HFFc6 (cell line): ENCODE results near the gene NOTUM. TPM values are rescaled to one million over a fixed set of nuclear protein-coding genes. Genes with fewer than 3 reads are reported as not detected.

ENCODE experiments used
- DNase-seq: peaks from one replicate; pipeline ENCODE4 v3.0.0-alpha.2; 2018
- H3K27ac Mint-ChIP-seq: 2 replicates; pipeline ENCODE4 v1.8.0; 2020; ENCODE audit warnings: mild to moderate bottlenecking, mixed read lengths
- H3K27me3 Mint-ChIP-seq: 2 replicates; pipeline ENCODE4 v1.8.0; 2021; ENCODE audit warnings: mild to moderate bottlenecking, moderate library complexity, mixed read lengths; ENCODE audit not compliant: insufficient read depth
- H3K36me3 Mint-ChIP-seq: 2 replicates; pipeline ENCODE4 v1.8.0; 2021; ENCODE audit warnings: low read depth, mixed read lengths
- H3K4me1 Mint-ChIP-seq: 2 replicates; pipeline ENCODE4 v1.8.0; 2020; ENCODE audit warnings: low read depth, mixed read lengths
- H3K4me3 Mint-ChIP-seq: 2 replicates; pipeline ENCODE4 v1.8.0; 2020; ENCODE audit warnings: mild to moderate bottlenecking, moderate library complexity, mixed read lengths
- H3K9me3 Mint-ChIP-seq: 2 replicates; pipeline ENCODE4 v1.8.0; 2020; ENCODE audit warnings: mild to moderate bottlenecking, mixed read lengths
- total RNA-seq, 6 experiments: library from RNA; stranded (reverse); fragmentation: NEBNext Ultra II Directional; extraction: Animal tissue kit (Norgen Biotek cat#: 25700); gene quantifications; 2 replicates in 1 of 6; 3 replicates in 5 of 6; pipeline ENCODE4 v1.2.3, GENCODE V29; 2021
- TF ChIP-seq, protein P1 (sequence below): fragments of 200-600 bp; sonication (generic); IDR thresholded peaks from 2 replicates; pipeline ENCODE4 v1.5.0; 2021; ENCODE audit warnings: antibody characterized with exemption, mild to moderate bottlenecking

NOTUM gene
- total RNA-seq, 6 experiments from 2014 or later, result 0.10 to 0.14 TPM; not detected in 4

- H3K36me3 Mint-ChIP-seq, result no peaks in the 10 kb centered on the region
- no peaks in the 10 kb centered on the region for H3K9me3 Mint-ChIP-seq
- TF ChIP-seq, protein P1, sequence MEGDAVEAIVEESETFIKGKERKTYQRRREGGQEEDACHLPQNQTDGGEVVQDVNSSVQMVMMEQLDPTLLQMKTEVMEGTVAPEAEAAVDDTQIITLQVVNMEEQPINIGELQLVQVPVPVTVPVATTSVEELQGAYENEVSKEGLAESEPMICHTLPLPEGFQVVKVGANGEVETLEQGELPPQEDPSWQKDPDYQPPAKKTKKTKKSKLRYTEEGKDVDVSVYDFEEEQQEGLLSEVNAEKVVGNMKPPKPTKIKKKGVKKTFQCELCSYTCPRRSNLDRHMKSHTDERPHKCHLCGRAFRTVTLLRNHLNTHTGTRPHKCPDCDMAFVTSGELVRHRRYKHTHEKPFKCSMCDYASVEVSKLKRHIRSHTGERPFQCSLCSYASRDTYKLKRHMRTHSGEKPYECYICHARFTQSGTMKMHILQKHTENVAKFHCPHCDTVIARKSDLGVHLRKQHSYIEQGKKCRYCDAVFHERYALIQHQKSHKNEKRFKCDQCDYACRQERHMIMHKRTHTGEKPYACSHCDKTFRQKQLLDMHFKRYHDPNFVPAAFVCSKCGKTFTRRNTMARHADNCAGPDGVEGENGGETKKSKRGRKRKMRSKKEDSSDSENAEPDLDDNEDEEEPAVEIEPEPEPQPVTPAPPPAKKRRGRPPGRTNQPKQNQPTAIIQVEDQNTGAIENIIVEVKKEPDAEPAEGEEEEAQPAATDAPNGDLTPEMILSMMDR, result peak; percentile 72
- peak; percentile 84 for DNase-seq
- H3K27me3 Mint-ChIP-seq, result no peaks in the 10 kb centered on the region; the same call in none of the 2 replicates
- peak within 1 kb of the TSS; percentile 88 for H3K27ac Mint-ChIP-seq
- H3K4me3 Mint-ChIP-seq, result peak within 1 kb of the TSS; percentile 91
- H3K4me1 Mint-ChIP-seq, result peaks cover 17% of the 10 kb centered on the region
Observed at GRCh38 chr17:81927653-81928543, 33.1 kb downstream of the NOTUM start, which contains the start of gene MAFG. Gene MAFG (minus strand): TSS chr17:81927735. CDS start chr17:81923185, 4,550 bp downstream.

DNA sequence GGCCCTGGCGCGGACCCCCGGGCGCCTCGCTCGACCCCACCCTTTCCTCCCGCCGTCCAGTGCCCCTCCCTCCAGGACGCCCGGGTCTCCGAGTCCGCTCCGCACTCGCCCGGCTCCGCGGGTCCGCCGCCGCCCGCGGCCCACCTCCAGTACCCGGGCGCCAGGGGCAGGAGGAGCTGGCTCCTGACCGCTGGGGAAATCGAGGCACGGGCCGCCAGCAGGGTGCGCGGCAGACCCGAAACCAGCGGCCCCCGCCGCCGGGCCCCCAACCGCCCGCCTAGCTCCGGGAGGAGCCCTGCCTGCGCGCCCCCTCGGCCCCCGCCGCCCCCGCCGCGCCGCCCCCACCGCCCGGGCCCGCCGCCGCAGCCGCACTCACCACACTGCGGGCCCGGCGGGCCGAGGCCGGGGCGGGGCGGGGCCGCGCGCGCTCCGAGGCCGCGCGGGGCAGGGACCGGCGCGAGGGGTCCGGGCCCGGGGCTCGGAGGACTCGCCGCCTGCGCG is 33.8 kb downstream of the NOTUM start:
- no peaks in the 10 kb centered on the region; the same call in 1 of the 2 replicates for H3K27me3 Mint-ChIP-seq
- TF ChIP-seq, protein P1, result no peak
- no peaks in the 10 kb centered on the region for H3K36me3 Mint-ChIP-seq
- H3K4me1 Mint-ChIP-seq, result peaks cover 17% of the 10 kb centered on the region
- H3K4me3 Mint-ChIP-seq, result peak overlapping the region; percentile 49
- DNase-seq, result no peak
- peak overlapping the region; percentile 46; the same call in 1 of the 2 replicates for H3K27ac Mint-ChIP-seq
- no peaks in the 10 kb centered on the region for H3K9me3 Mint-ChIP-seq

- H3K36me3 Mint-ChIP-seq, result no peaks in the 10 kb centered on the region
- H3K4me1 Mint-ChIP-seq, result peaks cover 17% of the 10 kb centered on the region
- H3K27me3 Mint-ChIP-seq, result no peaks in the 10 kb centered on the region; the same call in 1 of the 2 replicates
- TF ChIP-seq, protein P1, result no peak
- no peaks in the 10 kb centered on the region for H3K9me3 Mint-ChIP-seq
- H3K27ac Mint-ChIP-seq, result peak overlapping the region; percentile 88
- peak overlapping the region; percentile 91 for H3K4me3 Mint-ChIP-seq
- peak; percentile 75 for DNase-seq
Observed at GRCh38 chr17:81926451-81927151, 34.4 kb downstream of the NOTUM start.

DNA sequence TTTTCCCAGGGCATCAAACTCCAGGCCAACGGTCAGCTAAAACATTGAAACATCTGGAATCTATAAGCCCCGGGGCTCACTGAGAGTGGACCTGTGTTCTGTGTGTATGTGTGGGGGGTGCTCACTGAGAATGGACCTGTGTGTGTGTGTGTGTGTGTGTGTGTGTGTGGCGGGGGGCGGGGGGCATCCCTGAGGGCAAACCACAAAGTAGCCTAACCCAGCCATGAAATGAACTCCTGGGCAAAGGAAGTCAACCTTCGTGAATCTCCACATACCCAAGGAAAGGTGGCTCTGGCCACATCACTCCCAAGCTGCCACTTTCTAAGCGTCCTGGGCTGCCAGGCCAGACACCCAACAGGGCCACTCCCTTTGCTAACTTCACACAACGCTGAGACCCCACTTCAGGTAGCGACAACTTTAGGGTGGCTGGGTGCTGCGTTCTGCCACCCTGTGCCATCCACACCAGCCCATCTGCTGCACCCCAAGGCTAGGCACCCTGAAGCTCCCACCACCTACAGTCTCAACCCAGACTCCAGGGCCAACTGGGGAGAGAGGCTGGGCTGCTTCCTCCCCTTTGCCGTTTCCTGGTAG is 35.0 kb downstream of the NOTUM start:
- peak overlapping the region; percentile 91 for H3K4me3 Mint-ChIP-seq
- H3K36me3 Mint-ChIP-seq, result peaks cover 4% of the 10 kb centered on the region; the same call in 1 of the 2 replicates
- H3K4me1 Mint-ChIP-seq, result peaks cover 22% of the 10 kb centered on the region
- TF ChIP-seq, protein P1, result no peak
- no peaks in the 10 kb centered on the region; the same call in 1 of the 2 replicates for H3K27me3 Mint-ChIP-seq
- peak overlapping the region; percentile 88 for H3K27ac Mint-ChIP-seq
- DNase-seq, result no peak
- no peaks in the 10 kb centered on the region for H3K9me3 Mint-ChIP-seq
